Measurements from ENCODE around the gene CROCC2. TPM values are rescaled to one million over a fixed set of nuclear protein-coding genes. Genes with fewer than 3 reads are reported as not detected.

The CROCC2 gene
- total RNA-seq, 2 donors from 2014 or later, result not detected

DNA sequence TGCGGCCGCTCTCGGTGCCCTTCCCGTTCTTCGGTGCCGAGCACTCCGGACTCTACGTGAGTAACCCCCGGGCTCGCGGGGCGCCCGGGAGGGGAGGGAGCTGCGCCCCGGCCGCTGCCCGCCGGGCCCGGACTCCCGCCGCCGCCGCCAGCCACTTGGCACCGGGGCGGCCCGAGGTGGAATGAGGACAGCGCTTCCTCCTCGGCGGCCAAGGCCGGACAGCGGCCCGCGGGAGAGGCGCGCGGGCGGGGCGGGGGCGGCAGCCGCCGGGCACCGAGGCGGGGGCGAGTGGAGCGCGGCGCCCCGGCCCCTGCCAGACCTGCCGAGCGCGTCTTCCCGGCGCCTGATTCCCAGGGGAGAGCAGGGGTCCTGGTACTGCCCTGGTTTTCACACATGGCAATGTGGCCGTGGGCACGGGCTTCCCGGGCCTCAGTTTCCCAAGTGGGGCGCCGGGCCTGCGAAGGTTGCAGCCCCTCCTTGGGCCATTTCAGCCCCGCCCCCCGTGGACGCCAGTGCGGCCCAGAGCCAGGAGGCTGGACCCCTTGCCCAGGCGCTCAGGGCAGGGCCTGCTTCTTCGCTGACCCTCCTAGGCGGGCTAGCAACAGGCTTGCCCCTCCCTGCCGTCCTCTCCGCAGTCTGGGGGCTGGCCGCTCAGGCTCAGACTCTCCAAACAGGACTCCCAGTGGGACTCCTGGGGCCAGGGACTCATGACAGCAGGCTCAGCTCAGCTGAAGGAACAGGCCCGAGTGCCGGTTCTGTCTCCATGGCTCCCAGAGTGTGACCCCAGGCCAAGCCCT is 93.1 kb downstream of the CROCC2 start:
- H3K9me3 Mint-ChIP-seq, result no peaks in the 10 kb centered on the region
- peaks cover 0 to 6% of the 10 kb centered on the region in 2 donors for H3K4me1 Mint-ChIP-seq (ENCODE audit: low read depth in 2 of 2)
- peaks cover 11 to 16% of the 10 kb centered on the region in 2 donors for H3K27me3 Mint-ChIP-seq
- no peak overlapping the region for H3K27ac Mint-ChIP-seq
- DNase-seq (ENCODE audit: low spot score) (no peak), ATAC-seq (no peak)
- H3K36me3 Mint-ChIP-seq, result no peaks in the 10 kb centered on the region
- peak overlapping the region; percentile 47 for H3K4me3 Mint-ChIP-seq

DNA sequence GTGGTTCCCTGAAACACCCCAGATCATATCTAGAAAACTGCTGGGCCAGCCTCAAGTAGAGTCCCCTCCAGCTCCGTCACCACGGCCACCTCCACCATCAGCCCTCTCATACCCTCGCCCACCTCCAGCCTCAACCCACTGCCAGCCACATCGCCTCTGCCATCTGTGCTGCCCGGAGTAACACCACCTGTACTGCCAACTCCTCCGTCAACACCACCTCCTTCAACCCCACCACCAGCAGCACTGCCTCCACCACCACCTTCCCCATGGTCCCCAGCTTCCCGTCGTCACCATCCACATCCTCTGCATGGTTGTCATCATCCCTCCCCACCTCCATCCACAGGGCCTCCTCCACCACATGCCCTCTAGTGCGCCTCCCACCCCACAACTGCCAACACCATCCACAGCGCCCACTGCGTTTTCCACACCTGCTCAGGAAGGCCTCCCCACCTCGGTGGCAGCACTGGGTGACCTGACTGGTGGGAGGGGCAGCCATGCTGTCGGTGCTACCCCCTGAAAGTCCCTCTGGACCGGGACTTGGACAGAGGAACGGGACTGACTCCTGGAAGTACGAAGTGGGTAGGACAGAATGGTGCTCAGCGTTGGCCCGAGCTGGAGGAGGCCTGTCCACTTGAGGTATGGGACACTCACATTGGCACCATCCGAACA is 93.9 kb downstream of the CROCC2 start:
- peaks cover 0 to 6% of the 10 kb centered on the region in 2 donors for H3K4me1 Mint-ChIP-seq (ENCODE audit: low read depth in 2 of 2)
- ATAC-seq, result no peak
- H3K4me3 Mint-ChIP-seq, result peak overlapping the region; percentile 47
- DNase-seq (ENCODE audit: low spot score), result no peak
- no peaks in the 10 kb centered on the region for H3K36me3 Mint-ChIP-seq
- H3K9me3 Mint-ChIP-seq, result no peaks in the 10 kb centered on the region
- no peak overlapping the region for H3K27ac Mint-ChIP-seq
- peaks cover 11 to 16% of the 10 kb centered on the region in 2 donors for H3K27me3 Mint-ChIP-seq

DNA sequence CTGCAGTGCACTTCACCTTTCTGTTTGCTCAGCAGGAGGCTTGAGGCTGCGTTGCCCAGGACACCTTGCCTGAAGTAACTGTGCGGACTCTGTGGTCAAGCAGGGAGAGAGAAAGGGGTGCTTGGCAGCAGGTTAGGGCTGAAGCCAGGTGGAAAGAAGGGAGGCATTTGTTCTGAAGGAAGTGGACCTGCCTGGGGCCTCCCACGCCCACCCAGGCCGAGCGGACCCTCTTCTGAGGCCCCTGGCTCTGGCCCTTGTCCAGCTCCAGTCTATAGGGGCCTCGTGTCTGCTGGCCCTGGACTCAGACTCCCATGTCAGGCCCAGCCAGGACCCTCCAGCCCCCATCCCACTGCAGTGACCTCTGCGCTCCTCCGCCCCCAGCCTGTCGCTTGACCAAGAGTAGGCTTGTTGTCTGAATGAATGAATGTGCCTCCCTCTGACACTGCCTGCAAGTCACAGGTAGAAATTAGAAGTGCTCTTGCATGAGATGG is 94.7 kb downstream of the CROCC2 start:
- Mint-ChIP-seq H3K4me3 (no peak overlapping the region), H3K9me3 (no peaks in the 10 kb centered on the region), H3K36me3 (peaks cover 7% of the 10 kb centered on the region), H3K27me3 (peaks cover 14 to 16% of the 10 kb centered on the region in 2 donors), H3K4me1 (ENCODE audit: low read depth in 2 of 2) (peaks cover 0 to 6% of the 10 kb centered on the region in 2 donors), H3K27ac (no peak overlapping the region)
- DNase-seq (ENCODE audit: low spot score), result no peak
- no peak for ATAC-seq

DNA sequence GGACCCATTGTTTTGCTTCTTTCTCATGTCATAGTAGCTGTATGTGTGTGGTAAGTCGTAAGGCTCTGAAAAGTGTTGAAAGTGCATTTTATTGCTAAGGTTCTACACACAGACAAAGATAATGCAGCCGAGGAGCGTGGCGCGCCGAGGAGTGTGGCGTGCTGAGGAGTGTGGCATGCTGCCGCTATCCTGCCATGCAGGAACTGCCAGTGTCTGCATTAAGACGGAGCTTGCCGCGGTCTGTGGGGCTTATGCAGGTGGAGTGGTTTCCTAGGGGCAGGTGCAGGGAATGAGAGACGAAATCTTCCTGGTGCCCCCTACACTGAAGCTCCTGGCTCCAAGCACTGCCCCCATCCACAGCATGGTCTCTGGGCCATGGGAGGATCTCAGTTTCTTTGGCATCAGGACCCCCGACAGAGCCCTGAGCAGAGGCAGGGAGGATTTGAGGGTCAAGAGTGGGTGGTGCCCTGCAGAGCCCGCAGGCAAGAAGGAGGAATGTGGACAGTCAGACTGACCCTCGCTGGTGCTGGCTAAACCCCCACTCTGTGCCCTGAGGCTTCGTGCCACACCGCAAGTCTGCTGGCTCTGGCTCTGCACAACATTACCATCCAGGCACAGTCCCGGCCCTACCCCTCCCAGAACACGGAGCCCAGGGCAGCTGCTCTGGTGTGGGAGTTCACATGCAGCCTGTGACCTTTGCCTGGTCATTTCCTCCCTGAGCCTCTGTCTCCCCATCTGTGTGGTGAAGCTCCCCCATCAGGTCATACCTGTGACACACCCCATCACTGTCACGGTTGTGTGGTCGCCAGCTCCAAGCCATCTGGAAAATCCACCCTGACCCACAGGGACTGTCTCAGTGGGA is 95.5 kb downstream of the CROCC2 start:
- Mint-ChIP-seq H3K27me3 (peaks cover 21 to 22% of the 10 kb centered on the region in 2 donors), H3K4me1 (ENCODE audit: low read depth in 2 of 2) (peaks cover 0 to 6% of the 10 kb centered on the region in 2 donors), H3K9me3 (no peaks in the 10 kb centered on the region), H3K27ac (no peak overlapping the region), H3K36me3 (peaks cover 11% of the 10 kb centered on the region), H3K4me3 (no peak overlapping the region)
- ATAC-seq (no peak), DNase-seq (ENCODE audit: low spot score) (no peak)

DNA sequence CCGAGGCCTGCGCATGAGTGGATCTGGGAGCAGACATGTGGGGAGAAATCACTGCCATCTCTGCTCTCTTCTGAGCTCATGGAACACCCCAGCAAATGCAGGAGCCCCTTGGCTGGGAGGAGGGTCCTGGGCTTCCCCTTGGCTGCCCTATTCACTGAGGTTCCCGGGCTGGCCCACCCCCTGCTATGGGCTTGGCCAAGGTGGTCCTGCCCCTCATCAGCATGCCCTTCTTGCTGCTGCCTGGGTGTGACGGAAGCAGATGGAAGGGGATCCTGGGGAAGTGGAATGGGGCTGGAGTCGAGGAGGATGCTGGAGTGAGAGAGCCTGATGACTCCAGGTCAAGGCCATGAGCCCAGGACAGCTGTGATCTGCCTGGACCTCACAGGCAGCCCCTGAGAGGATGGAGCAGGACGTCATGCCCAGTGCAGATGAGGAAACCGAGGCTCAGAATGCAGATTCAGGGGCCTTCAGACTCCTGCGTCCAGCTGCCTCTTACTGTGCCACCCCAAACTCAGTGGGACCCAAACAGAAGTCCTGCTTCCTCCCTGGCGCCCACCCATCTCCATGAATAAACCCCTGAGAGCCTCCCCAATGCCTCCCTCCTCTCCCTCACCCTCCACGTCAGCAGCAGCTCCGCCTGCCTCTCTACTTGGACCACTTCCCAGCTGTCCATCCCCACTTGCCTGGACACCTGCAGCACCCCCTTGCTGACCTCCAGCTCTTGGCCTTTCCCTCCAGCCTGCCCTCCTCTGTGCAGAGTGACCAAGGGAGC is 96.3 kb downstream of the CROCC2 start:
- Mint-ChIP-seq H3K9me3 (no peaks in the 10 kb centered on the region), H3K27me3 (peaks cover 19 to 22% of the 10 kb centered on the region in 2 donors), H3K27ac (no peak overlapping the region), H3K4me3 (no peak overlapping the region), H3K4me1 (ENCODE audit: low read depth in 2 of 2) (peaks cover 0 to 6% of the 10 kb centered on the region in 2 donors), H3K36me3 (peaks cover 11% of the 10 kb centered on the region)
- ATAC-seq, result no peak
- DNase-seq (ENCODE audit: low spot score), result no peak

DNA sequence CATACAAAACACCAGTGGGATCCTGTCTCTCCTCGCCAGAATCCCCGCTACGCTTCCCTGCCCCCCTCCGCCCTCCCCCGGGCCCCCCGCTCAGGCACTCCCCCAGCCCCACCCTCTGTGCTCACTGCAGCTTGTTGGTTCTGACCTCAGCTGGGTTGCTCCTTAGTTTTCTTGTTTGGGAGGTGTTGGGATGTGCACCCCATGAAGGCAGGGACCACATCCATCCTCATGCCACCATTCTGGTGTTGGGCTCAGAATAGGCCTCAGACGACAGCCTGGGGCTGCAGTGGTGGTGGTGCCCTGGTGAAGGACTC is 96.9 kb downstream of the CROCC2 start:
- H3K36me3 Mint-ChIP-seq, result peaks cover 11% of the 10 kb centered on the region
- H3K9me3 Mint-ChIP-seq, result no peaks in the 10 kb centered on the region
- DNase-seq (ENCODE audit: low spot score) (no peak), ATAC-seq (no peak)
- H3K27ac Mint-ChIP-seq, result no peak overlapping the region
- H3K27me3 Mint-ChIP-seq, result peaks cover 18 to 22% of the 10 kb centered on the region in 2 donors
- H3K4me3 Mint-ChIP-seq, result no peak overlapping the region
- H3K4me1 Mint-ChIP-seq (ENCODE audit: low read depth in 2 of 2), result peaks cover 0 to 6% of the 10 kb centered on the region in 2 donors

DNA sequence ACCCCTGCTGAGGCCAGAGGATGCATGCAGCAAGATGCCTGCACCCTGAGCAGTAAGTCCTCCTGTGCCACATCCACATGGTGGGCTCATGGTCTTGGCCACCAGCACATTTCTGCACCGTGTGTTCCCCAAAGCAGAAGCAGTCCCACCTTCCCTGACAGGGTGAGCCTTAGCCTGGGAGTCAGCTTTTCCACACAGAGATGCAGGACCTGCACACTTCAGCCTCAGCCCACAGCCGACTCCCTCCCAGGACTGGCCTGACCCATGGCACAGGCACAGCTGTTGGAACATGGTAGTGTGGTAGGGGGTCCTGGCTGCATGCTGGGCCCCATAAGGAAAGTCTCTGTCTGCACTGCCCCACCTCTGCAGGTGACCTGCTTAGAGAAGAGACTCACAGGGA is 97.2 kb downstream of the CROCC2 start:
- ATAC-seq (no peak), DNase-seq (ENCODE audit: low spot score) (no peak)
- peaks cover 18 to 22% of the 10 kb centered on the region in 2 donors for H3K27me3 Mint-ChIP-seq
- H3K27ac Mint-ChIP-seq, result no peak overlapping the region
- H3K4me1 Mint-ChIP-seq (ENCODE audit: low read depth in 2 of 2), result peaks cover 0 to 6% of the 10 kb centered on the region in 2 donors
- H3K36me3 Mint-ChIP-seq, result peaks cover 11% of the 10 kb centered on the region
- H3K4me3 Mint-ChIP-seq, result no peak overlapping the region
- no peaks in the 10 kb centered on the region for H3K9me3 Mint-ChIP-seq

DNA sequence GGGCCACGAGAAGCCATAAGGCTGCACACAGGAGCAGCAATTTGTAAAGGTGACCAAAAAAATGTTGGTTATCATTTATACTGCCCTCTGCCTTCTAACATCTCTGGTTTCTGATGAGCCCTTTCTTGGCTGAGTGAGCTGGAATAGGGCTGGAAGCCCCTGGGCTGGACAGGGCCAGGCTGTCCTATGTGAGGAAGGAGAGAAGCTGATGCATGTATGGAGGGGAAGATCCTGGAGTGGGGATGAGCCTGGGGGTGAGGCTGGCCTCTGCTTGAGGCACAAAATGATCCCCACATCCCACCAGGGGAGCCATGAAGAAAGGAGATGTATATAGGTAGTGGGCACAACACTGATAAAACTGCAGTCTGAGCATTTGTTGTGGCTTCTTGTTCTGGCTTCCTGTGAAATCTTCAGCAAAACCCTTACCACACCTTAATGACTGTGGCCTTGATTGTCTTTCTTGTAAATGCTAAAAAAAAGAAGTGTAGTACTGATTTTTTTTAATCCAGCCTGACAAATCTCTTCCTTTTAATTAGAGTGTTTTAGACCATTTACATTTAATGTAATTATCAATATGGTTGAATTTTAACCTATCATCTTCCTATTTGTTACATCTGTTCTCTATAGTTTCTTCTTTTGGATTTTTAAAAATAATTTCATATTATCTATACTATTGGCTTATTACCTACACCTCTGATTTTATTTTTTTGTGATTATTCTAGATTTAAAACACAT is 97.9 kb downstream of the CROCC2 start:
- ATAC-seq (no peak), DNase-seq (ENCODE audit: low spot score) (no peak)

DNA sequence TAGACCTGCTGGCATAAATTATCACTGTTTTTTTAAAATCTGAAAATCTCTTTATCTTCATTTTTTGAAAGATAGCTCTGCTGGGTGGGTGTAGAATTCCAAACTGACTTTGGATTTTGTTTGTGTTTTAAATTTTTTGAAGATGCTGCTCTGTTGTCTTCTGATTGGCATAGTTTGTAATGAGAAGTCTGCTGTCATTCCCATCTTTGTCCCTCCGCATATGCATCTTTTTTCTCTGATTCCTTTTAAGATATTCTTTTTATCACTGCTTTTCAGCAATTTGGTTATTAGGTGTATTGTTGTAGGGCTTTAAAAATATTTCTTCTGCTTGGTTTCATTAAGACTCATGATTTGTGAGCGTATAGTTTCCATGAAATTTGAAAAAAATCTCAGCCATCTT is 99.4 kb downstream of the CROCC2 start:
- peaks cover 13 to 18% of the 10 kb centered on the region in 2 donors for H3K27me3 Mint-ChIP-seq
- H3K4me3 Mint-ChIP-seq, result no peak overlapping the region
- H3K27ac Mint-ChIP-seq, result no peak overlapping the region
- no peak for ATAC-seq
- DNase-seq (ENCODE audit: low spot score), result no peak
- peaks cover 5 to 11% of the 10 kb centered on the region in 2 donors for H3K4me1 Mint-ChIP-seq (ENCODE audit: low read depth in 2 of 2)
- H3K36me3 Mint-ChIP-seq, result peaks cover 11% of the 10 kb centered on the region
- no peaks in the 10 kb centered on the region for H3K9me3 Mint-ChIP-seq

More for the DNA sequence above, 97.9 kb downstream of the CROCC2 start:
- Mint-ChIP-seq H3K27ac (no peak overlapping the region), H3K27me3 (peaks cover 19 to 26% of the 10 kb centered on the region in 2 donors), H3K9me3 (no peaks in the 10 kb centered on the region), H3K4me3 (no peak overlapping the region), H3K4me1 (ENCODE audit: low read depth in 2 of 2) (peaks cover 3 to 10% of the 10 kb centered on the region in 2 donors), H3K36me3 (peaks cover 11% of the 10 kb centered on the region)

DNA sequence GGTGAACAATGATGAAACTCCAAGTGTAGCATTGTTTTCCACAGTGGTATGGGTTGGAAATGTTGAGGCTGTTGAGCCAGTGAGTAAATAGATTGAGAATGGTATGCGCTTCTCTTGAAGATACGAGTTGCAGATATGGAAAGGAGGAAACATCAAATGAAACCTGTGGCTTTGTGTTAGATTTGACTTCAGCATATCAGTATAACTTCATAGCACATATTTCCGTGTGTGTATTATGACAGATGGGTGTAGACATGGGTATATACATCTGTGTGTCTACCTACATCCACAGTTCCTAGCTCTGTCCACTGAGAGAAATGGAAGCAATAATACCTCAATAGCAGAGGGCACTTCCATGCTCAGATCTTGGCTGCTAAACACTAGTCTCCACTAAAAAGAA is 100.3 kb downstream of the CROCC2 start:
- Mint-ChIP-seq H3K4me3 (no peak overlapping the region), H3K4me1 (ENCODE audit: low read depth in 2 of 2) (peaks cover 5 to 11% of the 10 kb centered on the region in 2 donors), H3K27me3 (peaks cover 9 to 18% of the 10 kb centered on the region in 2 donors), H3K27ac (no peak overlapping the region), H3K9me3 (no peaks in the 10 kb centered on the region), H3K36me3 (peaks cover 11% of the 10 kb centered on the region)
- ATAC-seq, result no peak
- no peak for DNase-seq (ENCODE audit: low spot score)

DNA sequence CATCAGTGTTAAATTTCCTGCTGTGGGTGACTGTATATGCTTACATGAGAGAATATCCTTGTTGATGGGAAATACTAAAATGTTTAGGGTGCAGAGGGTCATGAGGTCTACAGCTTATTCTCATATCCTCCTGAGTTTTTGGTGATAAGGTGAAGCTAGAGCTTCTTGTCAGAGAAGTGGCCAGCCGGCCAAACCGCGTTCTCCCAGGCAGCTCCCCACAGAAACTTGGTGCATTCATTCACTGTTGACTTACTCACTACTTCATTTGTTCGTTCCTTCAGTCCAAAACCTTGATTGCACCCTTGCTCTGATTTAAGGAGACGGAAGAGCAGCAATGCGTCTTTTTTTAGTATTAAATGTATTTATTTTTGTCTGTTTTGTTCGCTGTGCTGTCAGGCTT is 101.0 kb downstream of the CROCC2 start:
- Mint-ChIP-seq H3K4me1 (ENCODE audit: low read depth in 2 of 2) (peaks cover 5 to 11% of the 10 kb centered on the region in 2 donors), H3K27ac (no peak overlapping the region), H3K27me3 (peaks cover 9 to 18% of the 10 kb centered on the region in 2 donors), H3K4me3 (no peak overlapping the region), H3K36me3 (peaks cover 11% of the 10 kb centered on the region), H3K9me3 (no peaks in the 10 kb centered on the region)
- DNase-seq (ENCODE audit: low spot score) (no peak), ATAC-seq (no peak)

DNA sequence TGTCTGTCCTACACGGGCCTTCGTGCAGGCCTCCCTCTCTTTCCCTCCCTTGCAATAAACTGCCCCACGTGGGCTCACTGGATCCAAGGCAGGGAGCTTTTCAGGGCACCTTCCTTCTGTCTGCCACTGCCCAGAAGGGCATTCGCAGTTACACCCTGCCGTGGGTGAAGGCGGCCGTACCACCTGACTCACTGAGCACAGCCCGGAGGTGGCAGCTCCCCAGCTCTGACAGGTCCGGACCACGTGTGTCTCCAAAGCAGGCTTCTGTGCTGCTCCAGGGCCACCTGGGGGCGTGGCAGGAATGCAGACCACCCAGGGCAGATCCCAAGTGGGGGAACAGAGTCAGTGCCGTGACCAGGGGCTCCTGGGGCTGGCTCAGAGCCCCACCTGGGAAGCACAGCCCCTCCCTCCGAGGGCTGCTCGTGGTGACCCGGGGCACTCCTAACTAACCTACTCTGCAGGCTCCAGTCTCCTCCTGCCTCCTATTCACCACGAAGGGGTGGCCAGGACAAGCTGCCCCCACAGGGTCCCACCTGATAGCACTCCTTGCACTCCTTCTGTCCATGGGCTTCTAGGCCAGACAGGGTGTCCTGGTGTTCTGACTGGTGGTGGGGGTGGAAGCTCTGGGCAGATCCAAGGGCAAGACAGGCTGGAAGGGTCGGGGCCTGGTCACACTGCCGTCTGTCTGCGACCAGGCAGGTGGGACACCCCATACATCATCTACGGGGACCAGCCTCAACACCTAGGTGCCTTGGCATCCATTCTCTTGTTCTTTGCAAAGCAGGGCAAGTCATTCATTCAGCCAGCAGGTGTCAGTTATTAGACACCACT is 102.0 kb downstream of the CROCC2 start:
- peaks cover 9 to 18% of the 10 kb centered on the region in 2 donors for H3K27me3 Mint-ChIP-seq

More for the DNA sequence above, 102.0 kb downstream of the CROCC2 start:
- Mint-ChIP-seq H3K27ac (no peak overlapping the region), H3K4me3 (no peak overlapping the region), H3K9me3 (no peaks in the 10 kb centered on the region), H3K36me3 (peaks cover 11% of the 10 kb centered on the region), H3K4me1 (ENCODE audit: low read depth in 2 of 2) (peaks cover 5 to 11% of the 10 kb centered on the region in 2 donors)
- ATAC-seq (peak in 1 of 2 donors; percentile 15), DNase-seq (ENCODE audit: low spot score) (no peak)
